Fibroblast of mammary gland (primary cell): ENCODE results near the gene FAM81A.

Experiments used
- DNase-seq: peaks from one replicate; pipeline ENCODE4 v3.0.0-alpha.2; 2010; ENCODE audit warnings: low read depth
- H3K4me3 ChIP-seq: 2 replicates; pipeline ENCODE4 v1.5.1; 2011; ENCODE audit warnings: low read depth, mild to moderate bottlenecking, low read length, moderate library complexity; ENCODE audit not compliant: control insufficient read depth
- TF ChIP-seq, protein P1 (sequence below): conservative IDR thresholded peaks from 2 replicates; pipeline ENCODE4 v1.5.1; 2011; ENCODE audit warnings: low read depth, low read length, inconsistent platforms; ENCODE audit not compliant: control insufficient read depth, insufficient read depth

Gene FAM81A

DNA sequence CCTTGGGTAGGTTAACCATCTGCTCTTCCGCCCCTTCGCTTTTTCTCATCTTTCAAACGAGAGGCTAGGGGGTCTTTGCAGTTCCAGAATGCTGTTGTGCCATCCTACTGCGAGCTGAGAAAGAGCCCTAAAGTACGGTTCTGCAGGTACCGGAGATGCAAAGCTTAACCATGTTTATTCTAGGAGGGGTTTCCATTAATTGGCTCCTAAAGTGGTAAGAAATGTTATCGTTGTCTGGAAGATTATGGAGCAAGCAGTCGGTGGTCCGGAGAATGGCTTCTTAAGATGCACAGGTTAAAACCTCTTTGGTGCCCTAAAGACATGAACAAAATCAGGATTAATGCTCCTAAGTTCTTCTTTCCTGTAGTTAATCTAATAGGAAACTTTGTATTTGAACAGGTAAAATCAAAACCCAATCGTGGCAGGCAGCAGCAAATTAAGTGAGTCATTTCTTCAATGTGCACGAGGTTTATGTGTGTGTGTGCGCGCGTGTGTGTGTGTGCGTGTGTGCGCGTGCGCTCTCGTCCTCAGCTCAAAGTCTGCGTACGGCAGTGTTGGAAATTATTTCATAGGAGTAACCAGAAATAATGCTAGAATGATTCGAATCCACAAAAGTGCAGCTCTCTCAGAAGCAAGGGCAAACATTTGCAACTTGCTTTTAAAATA lies 772 bp downstream of the FAM81A start:
- DNase-seq: peak; percentile 56
- peak overlapping the region; percentile 47 for H3K4me3 ChIP-seq
- TF ChIP-seq, protein P1, sequence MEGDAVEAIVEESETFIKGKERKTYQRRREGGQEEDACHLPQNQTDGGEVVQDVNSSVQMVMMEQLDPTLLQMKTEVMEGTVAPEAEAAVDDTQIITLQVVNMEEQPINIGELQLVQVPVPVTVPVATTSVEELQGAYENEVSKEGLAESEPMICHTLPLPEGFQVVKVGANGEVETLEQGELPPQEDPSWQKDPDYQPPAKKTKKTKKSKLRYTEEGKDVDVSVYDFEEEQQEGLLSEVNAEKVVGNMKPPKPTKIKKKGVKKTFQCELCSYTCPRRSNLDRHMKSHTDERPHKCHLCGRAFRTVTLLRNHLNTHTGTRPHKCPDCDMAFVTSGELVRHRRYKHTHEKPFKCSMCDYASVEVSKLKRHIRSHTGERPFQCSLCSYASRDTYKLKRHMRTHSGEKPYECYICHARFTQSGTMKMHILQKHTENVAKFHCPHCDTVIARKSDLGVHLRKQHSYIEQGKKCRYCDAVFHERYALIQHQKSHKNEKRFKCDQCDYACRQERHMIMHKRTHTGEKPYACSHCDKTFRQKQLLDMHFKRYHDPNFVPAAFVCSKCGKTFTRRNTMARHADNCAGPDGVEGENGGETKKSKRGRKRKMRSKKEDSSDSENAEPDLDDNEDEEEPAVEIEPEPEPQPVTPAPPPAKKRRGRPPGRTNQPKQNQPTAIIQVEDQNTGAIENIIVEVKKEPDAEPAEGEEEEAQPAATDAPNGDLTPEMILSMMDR: no peak

DNA sequence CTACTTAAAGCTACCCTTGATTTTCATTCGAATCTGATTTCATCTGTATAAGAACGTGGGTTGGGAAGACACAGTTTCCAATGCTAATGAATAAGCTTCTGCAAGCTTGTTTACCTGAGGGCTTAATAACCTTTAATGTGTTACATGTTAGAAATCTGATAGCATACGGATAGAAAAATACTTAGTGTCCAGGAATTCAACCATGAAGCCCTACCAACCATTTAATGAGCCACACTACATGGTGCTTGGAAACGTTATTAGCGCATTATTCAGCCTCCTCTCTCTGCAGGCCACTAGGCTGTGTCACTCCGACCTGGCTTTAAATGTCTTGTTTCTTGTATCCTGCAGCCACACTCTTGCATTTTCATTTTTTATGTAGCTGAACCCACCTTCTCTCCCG lies 1.6 kb downstream of the FAM81A start:
- H3K4me3 ChIP-seq: no peak overlapping the region
- TF ChIP-seq, protein P1: no peak
- DNase-seq: no peak

DNA sequence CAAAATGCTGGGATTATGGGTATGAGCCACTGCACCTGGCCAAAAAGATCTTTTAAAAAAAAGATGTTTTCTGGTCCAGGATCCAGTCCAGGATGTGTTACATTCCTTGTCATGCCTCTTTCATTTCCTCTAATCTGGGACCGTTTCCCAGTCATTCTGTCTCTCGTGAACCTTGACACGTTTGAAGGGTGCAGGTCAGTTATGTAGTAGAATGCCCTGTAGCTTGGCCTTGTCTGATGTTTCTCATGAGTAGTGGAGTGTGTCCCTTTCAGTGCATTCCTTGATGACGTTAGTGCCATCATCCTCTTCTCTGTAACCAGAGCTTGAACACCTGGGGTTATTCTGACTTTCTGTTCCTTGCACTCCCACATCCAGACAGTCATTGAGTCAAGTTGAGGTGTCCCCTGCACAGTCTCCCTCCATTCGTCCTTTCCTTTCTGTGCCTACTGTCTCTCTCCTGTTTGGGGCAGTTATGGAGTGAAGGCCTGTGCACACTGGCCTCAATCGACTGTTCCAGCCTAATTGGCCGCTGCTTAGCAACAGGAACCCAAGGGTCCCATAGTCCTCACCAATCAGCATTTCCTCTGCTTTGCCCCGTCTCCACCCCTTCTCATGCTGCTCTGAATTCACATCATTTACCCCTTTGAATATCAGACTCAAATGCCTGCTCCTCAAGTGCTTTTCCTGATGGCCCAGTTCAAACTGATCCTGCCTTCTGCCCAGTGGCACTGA lies 5.5 kb downstream of the FAM81A start:
- no peak overlapping the region for H3K4me3 ChIP-seq
- TF ChIP-seq, protein P1: no peak
- DNase-seq: no peak

DNA sequence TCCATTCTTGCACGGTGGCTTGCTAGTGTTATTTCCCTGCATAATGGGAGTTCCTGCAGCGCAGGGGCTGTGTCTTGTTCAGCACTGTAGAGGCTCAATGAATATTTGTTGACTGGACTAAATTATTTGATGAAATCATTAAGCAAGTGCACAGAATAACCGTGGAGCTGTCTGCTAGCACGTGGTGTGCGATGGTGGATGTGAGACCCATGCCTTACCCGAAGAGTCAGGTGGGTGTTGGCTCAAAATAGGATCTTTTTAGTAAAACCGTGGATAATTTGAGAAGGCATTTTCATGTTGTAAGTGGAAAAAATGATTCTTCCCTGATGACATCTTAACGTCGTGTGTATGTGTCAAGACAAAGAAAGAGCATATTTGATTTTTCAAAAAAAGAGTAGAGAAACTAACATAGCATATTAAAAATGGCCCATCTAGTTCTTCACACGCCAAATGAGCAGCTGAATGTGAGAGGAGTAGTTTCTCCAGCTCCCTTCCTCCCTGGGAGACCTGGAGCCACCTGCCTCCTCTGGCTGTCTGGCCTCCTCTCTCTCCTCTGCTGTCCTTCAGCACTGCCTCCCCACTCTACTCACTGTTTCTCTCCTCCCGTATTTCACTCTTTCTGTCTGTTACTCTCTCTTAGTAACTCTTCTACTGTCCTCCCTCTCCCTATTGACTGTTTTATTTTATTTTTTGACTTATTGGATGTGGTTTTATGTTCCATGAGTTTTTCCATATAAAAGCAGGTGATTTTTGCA lies 6.3 kb downstream of the FAM81A start:
- no peak overlapping the region for H3K4me3 ChIP-seq
- TF ChIP-seq, protein P1: no peak
- DNase-seq: no peak

DNA sequence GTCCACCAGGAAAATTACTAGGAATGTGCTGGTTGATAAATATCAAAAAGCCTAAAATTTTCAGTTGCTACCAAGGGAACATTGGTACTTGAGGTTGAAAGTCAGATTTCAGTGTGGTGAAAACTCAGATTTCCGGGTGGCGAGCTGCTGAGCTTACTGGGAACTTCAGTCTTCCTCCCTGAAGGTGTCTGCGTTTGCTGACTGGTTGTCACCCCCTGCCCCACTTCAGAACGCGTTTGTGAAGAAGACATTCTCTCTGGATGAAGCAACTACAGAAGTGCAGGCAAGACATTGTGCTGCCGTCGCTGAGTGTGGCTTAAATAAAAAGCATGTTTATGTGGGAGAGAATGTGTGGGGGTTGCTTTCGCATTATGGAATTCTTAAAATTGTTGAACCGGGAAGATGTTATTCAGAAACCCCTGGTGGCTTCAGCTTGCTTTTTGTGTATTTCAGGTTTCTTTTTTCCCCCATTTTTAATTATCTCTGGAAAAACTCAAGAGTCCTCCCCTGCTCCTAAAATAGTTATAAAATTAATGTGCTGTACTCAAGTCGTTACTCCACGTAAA lies 7.1 kb downstream of the FAM81A start:
- H3K4me3 ChIP-seq: no peak overlapping the region
- TF ChIP-seq, protein P1: no peak
- no peak for DNase-seq

DNA sequence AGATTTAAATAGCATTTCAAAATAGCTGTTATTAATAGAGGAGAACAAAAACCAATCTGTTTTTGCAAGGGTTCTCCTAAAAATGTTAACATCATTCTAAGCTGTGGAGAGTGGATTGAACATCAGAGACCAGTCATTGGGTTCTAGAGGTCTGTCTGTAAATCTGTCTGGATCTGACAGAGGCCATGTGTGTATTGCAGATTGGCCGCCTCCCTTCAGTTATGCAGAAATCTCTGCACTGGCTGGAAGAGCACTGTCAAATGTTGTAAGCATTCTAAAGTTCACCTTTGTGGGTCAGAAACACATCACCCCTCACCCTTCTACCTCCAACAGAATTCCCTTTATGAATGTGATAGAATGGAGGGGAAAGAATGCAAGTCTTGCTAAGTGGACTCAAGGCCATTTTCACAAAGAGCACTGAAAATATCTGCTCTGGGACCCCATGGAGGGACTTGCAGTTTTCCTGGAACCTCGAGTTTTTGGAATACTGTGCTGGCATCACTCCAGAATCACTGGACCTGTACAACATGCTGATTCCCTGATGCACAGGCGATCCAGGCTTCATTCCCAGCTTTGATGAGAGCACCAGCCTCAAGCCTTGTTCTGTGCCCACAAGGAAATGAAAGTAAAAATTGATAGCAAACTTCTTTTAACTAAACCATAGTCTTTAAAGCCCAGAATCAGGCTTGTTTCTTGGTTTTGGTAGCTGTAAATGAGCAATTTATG lies 8.4 kb downstream of the FAM81A start:
- no peak overlapping the region for H3K4me3 ChIP-seq
- TF ChIP-seq, protein P1: no peak
- DNase-seq: no peak
